ENCODE results near the gene TBX22. TPM values are rescaled to one million over a fixed set of nuclear protein-coding genes. Genes with fewer than 3 reads are reported as not detected.
"Not testable (repeated sequence)": the region's sequence is repeated elsewhere in the genome, so short reads cannot be mapped to it uniquely, and the experiment has no call there.

TBX22 gene
- total RNA-seq, 1 experiment from 2014 or later = not detected

DNA sequence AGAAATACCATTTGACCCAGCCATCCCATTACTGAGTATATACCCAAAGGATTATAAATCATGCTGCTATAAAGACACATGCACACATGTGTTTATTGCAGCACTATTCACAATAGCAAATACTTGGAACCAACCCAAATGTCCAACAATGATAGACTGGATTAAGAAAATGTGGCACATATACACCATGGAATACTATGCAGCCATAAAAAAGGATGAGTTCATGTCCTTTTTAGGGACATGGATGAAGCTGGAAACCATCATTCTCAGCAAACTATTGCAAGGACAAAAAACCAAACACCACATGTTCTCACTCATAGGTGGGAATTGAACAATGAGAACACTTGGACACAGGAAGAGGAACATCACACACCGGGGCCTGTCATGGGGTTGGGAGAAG lies 61.1 kb downstream of the TBX22 start:
- H3K79me2 ChIP-seq (ENCODE audit: low read length); BruUV-seq (replicated peaks); H3K27ac ChIP-seq (ENCODE audit: low read length); H3K4me3 ChIP-seq (ENCODE audit: low read length); CTCF ChIA-PET; H3K4me1 ChIP-seq (ENCODE audit: insufficient read depth, low read length); intact Hi-C loops (cut with micrococcal nuclease); H3K9ac ChIP-seq (ENCODE audit: low read length); DNase-seq; H3K4me2 ChIP-seq (ENCODE audit: low read length); ATAC-seq; POLR2A ChIA-PET (ENCODE audit: unreplicated experiment); H3K36me3 ChIP-seq (ENCODE audit: low read depth, low read length); H4K20me1 ChIP-seq (ENCODE audit: low read length); H3F3A ChIP-seq (ENCODE audit: low read length, unreplicated experiment); H2AFZ ChIP-seq (ENCODE audit: low read length); H3K9me2 ChIP-seq (replicated peaks; ENCODE audit: low read length); H3K9me3 ChIP-seq (ENCODE audit: low read length); H3K27me3 ChIP-seq (ENCODE audit: low read length): not testable (repeated sequence)
